ENCODE measurements around the gene B3GAT2.

The B3GAT2 gene

DNA sequence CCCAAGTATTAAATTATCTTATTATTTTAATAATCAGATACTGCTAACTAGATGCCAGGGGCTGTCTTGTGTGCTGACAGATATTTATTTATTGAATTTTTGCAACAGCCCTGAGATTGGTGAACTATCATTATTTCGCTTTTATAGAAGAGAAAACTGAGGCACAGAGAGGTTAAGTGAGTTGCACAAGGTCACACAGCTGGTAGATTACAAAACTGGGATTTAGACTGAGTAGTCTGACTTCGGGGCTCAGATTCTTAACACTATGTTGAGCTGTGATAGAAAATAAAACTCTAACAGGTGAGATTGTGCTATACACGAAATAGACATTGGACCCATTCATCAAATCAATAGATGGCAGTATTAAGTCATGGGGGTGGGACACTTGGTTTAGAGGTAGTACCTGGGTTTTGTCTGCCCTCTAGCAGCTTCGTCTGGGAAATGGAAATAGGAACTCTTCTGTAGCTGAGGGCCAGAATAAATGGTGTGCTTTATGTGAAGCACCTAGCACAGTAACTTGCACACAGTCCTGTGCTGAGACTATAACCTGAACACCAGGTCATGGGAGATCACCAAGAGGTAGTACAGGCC lies 113.4 kb downstream of the B3GAT2 start:
- DNase-seq (ENCODE audit: low spot score) = no peak

DNA sequence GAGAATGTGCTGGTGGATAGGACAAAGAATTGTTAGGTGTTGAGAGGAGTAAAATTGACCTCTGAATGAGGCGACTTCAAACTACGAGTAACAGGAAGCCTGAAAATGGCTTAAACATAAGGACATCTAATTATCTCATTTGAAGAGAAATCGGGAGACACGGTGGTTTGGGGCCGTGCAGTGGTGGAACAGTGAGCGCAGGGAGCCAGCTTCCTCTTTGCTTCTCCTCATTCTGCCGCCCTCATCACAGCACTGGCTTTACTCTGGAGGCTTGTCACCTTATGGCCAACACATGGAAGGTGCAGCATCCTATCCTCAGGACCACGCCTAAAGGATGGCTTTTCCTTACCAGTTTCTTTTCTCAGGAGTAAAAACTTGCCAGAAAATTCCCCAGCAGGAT lies 114.3 kb downstream of the B3GAT2 start:
- no peak for DNase-seq (ENCODE audit: low spot score)

- DNase-seq (ENCODE audit: low spot score) = no peak
These were observed 115.7 kb downstream of the B3GAT2 start for GRCh38 chr6:70841112-70841511.

GRCh38 chr6:70839286-70840266 lies 117.3 kb downstream of the B3GAT2 start:
- no peak for DNase-seq (ENCODE audit: low spot score)

DNA sequence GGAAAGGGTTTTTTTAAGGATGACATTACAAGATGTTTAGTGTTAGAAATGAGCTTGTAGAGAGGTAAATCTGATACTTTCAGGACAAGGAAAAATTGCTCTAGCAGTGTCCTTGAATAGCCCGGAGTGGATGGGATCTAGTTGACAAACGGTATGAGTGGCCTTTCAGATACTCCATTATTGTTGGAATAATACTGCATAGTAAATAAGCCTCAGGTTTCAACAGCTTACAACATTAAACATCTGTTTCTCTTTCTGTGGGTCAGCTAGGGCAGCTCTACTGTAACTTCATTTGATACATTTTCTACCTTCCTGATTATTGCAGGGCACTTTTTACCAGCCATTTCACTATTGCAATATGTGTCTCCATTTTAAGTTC lies 118.0 kb downstream of the B3GAT2 start:
- DNase-seq (ENCODE audit: low spot score) = no peak

GRCh38 chr6:70834520-70834919 lies 122.3 kb downstream of the B3GAT2 start:
- DNase-seq (ENCODE audit: low spot score) = no peak

DNA sequence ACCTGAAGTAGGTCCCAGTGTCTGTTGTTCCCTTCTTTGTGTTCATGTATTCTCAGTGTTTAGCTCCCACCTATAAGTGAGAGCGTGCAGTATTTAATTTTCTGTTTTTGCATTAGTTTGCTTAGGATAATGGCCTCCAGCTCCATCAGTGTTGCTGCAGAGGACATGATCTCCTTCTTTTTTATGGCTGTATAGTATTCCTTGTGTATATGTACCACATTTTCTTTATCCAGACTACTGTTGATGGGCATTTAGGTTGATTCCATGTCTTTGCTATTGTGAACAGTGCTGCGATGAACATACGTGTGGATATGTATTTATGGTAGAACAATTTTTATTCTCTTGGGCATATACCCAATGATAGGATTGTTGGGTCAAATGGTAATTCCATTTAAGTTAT lies 125.4 kb downstream of the B3GAT2 start:
- DNase-seq (ENCODE audit: low spot score) = no peak

DNA sequence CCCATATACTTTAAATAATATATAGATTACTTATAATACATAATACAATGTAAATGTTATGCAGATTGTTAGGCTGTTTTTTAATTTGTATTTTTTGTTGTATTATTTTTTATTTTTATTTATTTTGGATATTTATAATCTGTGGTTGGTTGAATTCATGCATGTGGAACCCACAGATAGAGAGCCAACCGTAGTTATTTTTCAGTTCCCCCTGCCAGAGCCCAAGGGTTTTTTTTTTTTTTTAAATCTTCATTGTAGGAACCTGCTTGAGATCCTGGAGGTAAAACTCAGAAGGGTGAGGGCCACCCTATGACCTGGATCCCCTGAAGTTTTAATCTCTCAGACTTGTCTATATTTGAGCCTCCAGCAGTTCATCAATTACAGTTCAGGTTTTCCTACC lies 133.2 kb downstream of the B3GAT2 start:
- no peak for DNase-seq (ENCODE audit: low spot score)

GRCh38 chr6:70821751-70822150 lies 135.1 kb downstream of the B3GAT2 start:
- no peak for DNase-seq (ENCODE audit: low spot score)

DNA sequence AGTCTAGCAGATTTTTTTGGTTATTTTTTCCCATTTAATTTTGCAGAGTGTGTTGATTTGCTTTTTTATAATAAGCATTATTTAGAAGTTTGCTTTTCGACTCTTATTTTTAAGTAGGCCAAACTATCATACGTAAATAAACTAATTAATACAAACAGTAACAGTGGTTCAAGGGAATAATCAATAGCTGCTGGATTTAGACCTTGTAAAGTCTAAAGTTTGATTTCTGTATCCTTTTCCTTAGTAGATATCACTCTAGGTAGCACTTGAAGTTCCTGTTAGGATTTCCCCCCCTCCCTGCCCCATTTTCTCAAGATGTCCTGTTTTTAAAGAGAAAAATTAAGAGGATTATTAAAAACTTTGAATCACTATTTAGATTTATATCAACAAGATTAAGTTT lies 136.1 kb downstream of the B3GAT2 start:
- DNase-seq (ENCODE audit: low spot score) = no peak

DNA sequence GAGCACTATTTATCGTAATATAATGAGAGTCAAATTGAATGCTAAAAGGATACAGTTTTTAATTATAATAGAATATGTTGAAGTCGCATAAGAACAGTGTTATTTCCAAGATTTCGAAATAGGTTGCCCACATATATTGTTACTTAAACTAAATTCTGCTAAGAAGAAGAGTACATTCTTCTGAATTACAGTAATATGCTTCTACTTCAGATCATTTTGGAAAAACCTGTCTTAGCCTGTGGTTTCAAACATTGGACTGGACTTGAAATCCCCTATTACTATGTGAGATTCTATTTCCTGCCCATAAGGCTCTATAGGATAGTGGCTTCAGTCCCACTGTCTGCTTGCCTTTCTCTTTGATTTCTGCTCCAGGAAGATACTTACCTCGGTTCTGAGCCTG lies 137.2 kb downstream of the B3GAT2 start:
- no peak for DNase-seq (ENCODE audit: low spot score)

DNA sequence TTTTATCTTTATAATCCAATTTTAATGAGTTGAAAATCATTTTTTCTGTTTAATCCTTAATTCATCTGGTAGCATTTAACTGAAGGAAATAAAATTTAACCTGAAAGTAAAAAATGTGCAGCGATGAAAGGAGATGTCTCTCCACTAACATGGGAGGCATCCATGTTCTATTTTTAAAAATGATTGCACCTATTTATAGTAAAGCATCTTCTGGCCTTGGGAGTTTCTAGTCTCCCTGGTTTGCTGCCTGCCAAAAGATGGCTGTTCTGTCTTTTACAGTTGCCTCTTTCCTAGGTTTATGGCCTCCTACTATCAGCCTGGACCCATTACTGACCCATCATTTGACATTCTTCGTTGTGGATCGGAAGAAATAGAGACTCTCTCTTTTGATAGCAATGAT lies 143.0 kb downstream of the B3GAT2 start:
- no peak for DNase-seq (ENCODE audit: low spot score)

GRCh38 chr6:70811788-70812187 lies 145.1 kb downstream of the B3GAT2 start:
- no peak for DNase-seq (ENCODE audit: low spot score)
